HFF-Myc (cell line): ENCODE data around the gene DNAH17.

Experiments used
- DNase-seq: peaks from one replicate; pipeline ENCODE4 v3.0.0-alpha.2; 2011; ENCODE audit warnings: low read depth; ENCODE audit errors: extremely low read depth
- H3K4me3 ChIP-seq: replicated peaks from 2 replicates; pipeline ENCODE4 v1.5.1; 2011; ENCODE audit warnings: low read depth, mild to moderate bottlenecking, control low read depth, low read length
- TF ChIP-seq, protein P1 (sequence below): IDR thresholded peaks from 2 replicates; pipeline ENCODE4 v1.5.1; 2012; ENCODE audit warnings: mild to moderate bottlenecking, low read depth, low read length, control low read depth; ENCODE audit errors: missing control alignments

DNAH17 gene

DNA sequence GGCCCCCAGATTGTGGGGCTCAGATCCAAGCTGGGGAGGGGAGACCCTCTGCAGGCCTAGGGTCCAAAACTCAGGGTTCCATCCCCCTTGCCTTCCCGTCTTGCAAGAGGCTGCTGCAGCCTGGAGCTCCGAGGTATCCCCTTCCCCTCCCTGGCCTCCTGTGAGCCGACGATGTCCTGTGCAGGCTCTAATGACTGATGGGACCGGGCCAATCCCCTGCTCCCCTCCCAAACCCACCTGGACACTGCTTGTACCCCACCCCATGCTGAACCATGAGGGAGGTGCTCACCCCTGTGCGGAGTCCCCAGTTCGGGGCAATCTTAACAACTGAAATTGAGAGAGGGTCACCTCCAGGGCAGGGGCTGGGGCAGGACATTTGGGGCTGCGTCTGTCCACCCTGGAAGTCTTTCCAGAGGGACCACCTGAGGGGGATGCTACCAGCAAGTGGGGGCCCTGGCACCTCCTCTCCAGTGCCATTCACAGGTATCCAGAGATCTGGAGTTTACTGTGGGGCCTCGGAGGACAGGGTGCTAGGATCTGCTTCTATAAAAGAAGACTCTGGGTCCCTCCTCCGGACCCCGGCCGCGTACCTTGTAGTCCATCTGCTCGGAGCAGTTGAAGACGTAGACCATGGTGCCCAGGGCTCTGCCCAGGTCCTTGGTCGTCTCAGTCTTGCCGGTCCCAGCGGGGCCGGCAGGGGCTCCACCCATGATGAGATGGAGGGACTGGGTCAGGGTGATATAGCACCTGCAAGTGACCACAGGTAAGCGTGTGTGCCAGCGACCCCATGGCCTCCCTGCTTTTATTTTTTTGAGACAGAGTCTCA lies 77.3 kb downstream of the DNAH17 start:
- no peak overlapping the region for H3K4me3 ChIP-seq
- DNase-seq = no peak
- TF ChIP-seq, protein P1, sequence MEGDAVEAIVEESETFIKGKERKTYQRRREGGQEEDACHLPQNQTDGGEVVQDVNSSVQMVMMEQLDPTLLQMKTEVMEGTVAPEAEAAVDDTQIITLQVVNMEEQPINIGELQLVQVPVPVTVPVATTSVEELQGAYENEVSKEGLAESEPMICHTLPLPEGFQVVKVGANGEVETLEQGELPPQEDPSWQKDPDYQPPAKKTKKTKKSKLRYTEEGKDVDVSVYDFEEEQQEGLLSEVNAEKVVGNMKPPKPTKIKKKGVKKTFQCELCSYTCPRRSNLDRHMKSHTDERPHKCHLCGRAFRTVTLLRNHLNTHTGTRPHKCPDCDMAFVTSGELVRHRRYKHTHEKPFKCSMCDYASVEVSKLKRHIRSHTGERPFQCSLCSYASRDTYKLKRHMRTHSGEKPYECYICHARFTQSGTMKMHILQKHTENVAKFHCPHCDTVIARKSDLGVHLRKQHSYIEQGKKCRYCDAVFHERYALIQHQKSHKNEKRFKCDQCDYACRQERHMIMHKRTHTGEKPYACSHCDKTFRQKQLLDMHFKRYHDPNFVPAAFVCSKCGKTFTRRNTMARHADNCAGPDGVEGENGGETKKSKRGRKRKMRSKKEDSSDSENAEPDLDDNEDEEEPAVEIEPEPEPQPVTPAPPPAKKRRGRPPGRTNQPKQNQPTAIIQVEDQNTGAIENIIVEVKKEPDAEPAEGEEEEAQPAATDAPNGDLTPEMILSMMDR = no peak

DNA sequence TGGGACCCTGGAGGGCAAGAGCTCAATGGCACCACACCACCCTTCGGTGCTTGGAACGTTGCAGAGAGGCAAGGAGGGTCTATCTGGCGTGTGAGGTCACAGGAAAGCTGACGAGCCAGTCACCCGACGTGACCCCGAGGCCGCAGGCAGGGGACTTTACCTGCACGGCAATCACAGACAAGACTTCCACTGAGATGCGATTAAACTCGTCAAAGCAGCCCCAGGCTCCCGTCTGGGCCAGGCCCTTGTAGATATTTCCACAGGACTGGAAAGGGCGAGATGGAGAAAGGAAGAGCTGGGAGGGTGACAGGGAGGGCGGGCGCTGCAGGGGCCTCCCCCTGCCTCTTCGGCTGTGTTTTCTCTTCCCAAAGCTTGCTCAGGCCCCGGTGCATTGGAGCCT lies 78.3 kb downstream of the DNAH17 start:
- no peak overlapping the region for H3K4me3 ChIP-seq
- no peak for DNase-seq
- TF ChIP-seq, protein P1 = no peak

DNA sequence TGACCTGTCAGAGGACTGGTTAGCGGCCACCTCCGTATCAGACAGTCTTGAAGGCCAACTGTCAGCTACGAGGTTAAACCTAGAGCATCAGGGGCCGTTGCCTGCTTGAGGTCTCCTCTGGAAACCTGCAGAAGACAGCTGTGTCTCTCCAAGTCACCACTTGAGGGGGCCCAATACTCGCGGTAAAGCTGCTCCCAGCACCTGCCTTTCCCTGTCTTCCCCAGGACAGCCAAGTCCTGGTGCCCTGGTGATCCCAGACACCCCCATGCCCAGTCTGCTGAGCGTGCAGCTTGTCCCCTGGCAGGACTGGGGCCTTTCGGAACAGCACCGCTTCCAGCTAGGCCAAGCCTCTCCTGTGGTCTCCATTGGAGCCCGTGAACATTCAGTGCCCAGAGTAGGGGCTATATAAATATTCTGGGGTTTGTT lies 80.1 kb downstream of the DNAH17 start:
- H3K4me3 ChIP-seq = no peak overlapping the region
- peak; percentile 29 for DNase-seq
- TF ChIP-seq, protein P1 = peak; percentile 67

DNA sequence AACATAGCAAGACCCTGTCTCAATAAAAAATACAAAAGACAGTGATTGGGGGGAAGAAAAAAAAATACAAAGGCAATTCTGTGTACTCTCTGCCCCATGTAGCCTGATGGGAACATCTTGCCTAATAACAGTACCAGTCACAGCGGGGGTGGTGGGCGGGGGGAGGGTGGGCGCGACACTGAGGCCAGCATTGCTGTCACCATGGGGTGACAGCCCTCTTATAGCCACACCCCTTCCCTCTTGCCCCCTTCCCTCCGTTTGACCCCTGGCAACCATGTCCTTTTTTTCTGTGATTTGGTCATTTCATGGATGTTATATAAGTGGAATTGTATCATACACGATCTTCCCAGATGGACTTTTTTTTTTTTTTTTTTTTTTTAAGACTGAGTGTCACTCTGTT lies 80.9 kb downstream of the DNAH17 start:
- TF ChIP-seq, protein P1 = no peak
- DNase-seq = no peak
- H3K4me3 ChIP-seq = no peak overlapping the region

DNA sequence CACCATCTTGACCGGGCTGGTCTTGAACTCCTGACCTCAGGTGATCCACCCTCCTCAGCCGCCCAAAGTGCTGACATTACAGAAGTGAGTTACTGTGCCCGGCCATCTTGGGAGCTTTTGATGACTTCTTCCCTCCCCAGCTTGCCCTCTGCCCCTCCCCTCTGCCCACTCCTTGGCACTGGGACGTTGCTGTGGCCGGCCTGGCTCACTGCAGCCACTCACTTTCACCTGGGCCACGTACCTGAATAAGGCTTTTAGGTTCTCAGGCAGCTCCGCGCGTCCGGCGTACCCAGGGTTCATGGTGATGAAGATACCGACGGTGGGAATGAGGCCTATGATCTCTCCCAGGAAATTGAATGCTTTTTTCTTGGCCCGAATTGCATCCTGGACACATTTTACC lies 81.6 kb downstream of the DNAH17 start:
- H3K4me3 ChIP-seq = no peak overlapping the region
- TF ChIP-seq, protein P1 = no peak
- DNase-seq = no peak

DNA sequence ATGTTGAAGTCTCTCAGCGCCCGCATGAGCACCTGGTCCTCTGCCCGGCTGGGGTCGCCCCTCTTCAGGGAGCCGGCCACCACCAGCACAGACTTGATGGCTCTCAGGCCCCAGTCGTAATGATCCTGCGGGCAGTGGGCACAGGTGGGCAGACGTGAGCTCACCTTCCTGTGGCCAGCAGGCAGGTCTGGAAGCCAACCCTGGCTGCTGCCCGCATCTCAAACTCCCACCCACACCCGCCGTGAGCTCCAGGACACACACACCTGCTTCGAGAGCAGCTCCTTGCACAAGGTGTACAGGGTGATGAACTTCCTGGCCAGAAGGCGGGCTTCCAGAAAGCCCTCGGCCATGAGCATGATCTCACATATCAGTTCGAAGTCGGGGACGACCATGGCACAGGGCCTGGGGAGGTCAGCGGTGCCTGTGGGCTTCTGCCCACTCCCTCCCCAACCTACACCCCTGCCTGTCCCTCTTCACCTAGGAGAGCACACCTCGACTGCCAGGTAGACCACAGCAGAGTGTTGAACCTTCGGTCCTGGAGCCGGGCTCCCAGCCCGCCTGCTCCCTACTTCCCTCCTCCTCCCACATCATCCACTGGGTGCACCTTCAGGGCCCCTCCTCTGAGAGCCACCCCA lies 82.4 kb downstream of the DNAH17 start:
- no peak overlapping the region for H3K4me3 ChIP-seq
- no peak for DNase-seq
- TF ChIP-seq, protein P1 = no peak
